Stimulated activated CD8-positive, alpha-beta memory T cell treated with anti-CD3 and anti-CD28 coated beads, Interleukin-7, amount 100 ng/mL, for 48 hours (primary cell): ENCODE results near the gene FRAT1.

Experiments used
- DNase-seq, 2 donors: peaks; one replicate each; pipeline ENCODE4 v3.0.0-alpha.2; 2020; ENCODE audit warnings: low read depth in 1 of 2; ENCODE audit errors: extremely low read depth in 1 of 2

Gene FRAT1

GRCh38 chr10:97363071-97363470 is 44.0 kb downstream of the FRAT1 start:
- DNase-seq: no peak

DNA sequence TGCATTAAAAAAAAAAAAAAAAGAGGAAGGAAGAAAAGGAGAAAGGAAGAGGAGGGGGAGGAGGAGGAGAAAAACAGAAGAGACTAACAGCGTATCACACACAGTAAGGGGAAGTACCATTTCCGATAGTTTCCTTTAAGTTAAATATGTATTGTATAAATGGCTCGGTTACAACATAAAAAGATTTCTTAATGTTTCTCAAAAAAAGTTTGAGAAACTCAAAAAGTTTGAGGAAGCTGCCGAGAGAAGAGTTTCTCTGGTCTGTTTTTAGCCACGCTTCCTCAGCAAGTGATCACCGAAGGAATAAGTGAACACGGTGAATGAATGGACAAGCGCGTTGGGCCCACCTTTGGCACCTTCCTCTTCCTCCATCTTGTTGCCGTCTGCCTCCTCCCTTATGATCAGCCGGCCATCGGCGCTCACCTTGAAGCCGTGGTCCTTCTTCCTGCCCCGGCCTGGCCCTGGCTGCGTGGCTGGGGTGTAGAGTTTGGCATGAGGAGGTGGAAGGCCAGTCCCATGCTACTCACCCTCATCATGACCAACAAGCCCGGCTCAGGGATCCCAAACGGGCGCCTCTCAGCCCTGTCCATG is 46.8 kb downstream of the FRAT1 start:
- no peak for DNase-seq

DNA sequence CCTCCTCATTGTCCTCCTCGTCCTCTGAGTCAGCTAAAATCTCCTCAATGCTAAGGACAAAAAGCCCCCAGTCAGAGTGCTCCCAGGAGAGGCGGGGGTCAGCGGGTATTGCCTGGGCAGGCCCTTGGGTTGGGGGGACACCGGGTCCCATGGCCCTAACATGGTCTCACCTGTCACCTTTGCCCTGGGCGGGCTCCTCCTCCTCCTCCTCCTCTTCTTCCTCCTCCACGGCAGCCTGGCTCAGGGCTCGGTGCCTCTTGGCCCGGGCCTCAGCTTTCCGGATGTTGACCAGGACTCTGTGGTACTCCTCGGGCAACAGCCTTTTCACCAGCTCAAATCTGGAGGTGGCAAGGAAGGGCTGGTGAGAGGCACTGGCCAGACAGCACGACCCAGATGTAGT is 47.5 kb downstream of the FRAT1 start:
- DNase-seq: no peak

DNA sequence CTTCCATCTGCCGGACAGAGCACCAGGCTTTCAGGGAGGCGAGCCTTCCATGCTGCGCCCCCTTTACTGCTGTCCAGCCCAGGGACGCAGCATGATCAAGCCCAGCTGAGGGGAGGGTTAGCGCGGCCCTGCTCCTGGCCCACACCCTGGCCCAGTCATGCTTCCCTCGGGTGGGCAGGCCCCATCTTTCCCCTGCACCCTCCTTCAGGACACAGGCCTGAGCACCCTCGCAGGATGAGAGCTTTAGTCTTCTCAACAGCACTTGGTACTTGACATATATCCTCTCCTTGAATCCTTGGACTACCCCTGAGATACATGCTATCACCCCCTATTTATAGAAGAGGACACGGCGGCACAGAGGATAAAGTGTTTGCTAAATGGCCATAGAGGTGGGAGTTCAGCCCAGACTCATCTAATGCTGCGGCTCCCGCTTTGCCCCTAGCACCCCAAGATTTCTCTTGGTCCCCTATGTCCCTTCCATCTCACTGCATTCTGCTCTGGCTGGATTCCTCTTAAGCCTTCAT is 48.1 kb downstream of the FRAT1 start:
- no peak for DNase-seq
